ENCODE results near the gene PUDP.

GRCh38 chrX:7055386-7056137, 92.4 kb downstream of the PUDP start:
- no peak for TF ChIP-seq CTCF (IDR thresholded peaks at IDR 0.05)
- no peak for TF ChIP-seq POLR2A (IDR thresholded peaks at IDR 0.05)

Data from testis (tissue), 2 donors.